Measurements from ENCODE around the gene PAFAH2. TPM values are rescaled to one million over a fixed set of nuclear protein-coding genes. Genes with fewer than 3 reads are reported as not detected.

Gene PAFAH2
- total RNA-seq, 1 experiment from 2014 or later: 12.4 TPM

DNA sequence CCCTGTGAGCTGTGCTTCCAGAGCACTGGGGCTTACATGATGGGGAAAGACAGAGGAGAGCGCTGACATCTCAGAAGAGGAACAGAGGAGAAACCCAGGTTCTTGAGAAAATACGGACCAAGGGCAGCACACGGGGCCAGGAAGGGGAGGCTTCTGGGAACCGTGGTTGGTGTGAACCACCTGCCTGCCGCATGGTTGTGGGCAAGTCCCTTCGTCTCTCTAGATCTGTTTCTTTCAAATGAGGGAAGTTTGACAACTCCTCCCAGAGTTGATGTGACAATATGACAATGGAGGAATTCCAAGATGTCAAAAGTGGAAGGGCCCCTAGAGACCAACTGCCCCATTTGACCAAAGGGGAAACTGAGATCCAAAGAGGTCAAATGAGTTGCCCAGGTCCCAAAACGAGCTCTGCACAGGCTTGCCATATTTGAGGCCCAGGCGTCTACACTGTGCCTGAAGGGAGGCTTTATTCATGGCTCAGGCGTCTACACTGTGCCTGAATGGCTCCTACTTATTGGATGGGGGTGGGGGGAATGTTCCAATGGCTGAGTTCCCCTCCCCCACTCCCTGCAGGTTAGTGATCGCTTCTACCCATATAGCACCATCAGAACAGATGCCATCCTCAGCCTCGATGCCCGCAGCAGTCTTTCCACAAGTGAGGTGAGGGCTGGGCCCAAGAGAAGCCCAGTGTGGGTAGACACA lies 34.9 kb upstream of the PAFAH2 start:
- no peak overlapping the region for H3K27ac ChIP-seq (ENCODE audit: insufficient read length, low read depth, low read length)
- H3K4me2 ChIP-seq (ENCODE audit: insufficient read depth, insufficient read length, low read length): no peak overlapping the region
- H3K23me2 ChIP-seq (ENCODE audit: insufficient read length, low read depth, low read length, poor library complexity, severe bottlenecking): peaks cover 12% of the 10 kb centered on the region
- H3K79me2 ChIP-seq (ENCODE audit: insufficient read depth, low read length): no peaks in the 10 kb centered on the region
- H4K5ac ChIP-seq (ENCODE audit: insufficient read length, low read depth, low read length): no peak overlapping the region
- H3K27me3 Mint-ChIP-seq (ENCODE audit: low read depth): peaks cover 54% of the 10 kb centered on the region
- H2BK120ac ChIP-seq (ENCODE audit: low read depth, low read length, poor library complexity, severe bottlenecking): no peak overlapping the region
- no peaks in the 10 kb centered on the region; the same call in 1 of the 2 replicates for H3K4me1 ChIP-seq (ENCODE audit: insufficient read depth, low read length)
- peaks cover 9 to 12% of the 10 kb centered on the region in 2 experiments for H3K4me1 Mint-ChIP-seq
- no peak overlapping the region for H3K27ac Mint-ChIP-seq
- no peak overlapping the region; a peak in 1 of 5 replicates for H3K4me3 Mint-ChIP-seq
- H4K20me1 ChIP-seq (ENCODE audit: control insufficient read depth, insufficient read depth, insufficient read length): no peaks in the 10 kb centered on the region
- no peak overlapping the region for H4K91ac ChIP-seq (ENCODE audit: insufficient read length, low read depth, low read length)
- no peak overlapping the region for H2AK5ac ChIP-seq (ENCODE audit: insufficient read length, low read length)
- H3K18ac ChIP-seq (ENCODE audit: insufficient read length, low read depth, low read length): no peak overlapping the region
- no peak overlapping the region for H3K4ac ChIP-seq (ENCODE audit: low read depth, low read length)
- no peak overlapping the region for H3T11ph ChIP-seq (ENCODE audit: low read length)
- H2BK15ac ChIP-seq (ENCODE audit: low read depth, low read length): no peak overlapping the region
- H2AFZ ChIP-seq (ENCODE audit: low read length): no peak overlapping the region
- no peaks in the 10 kb centered on the region for H3K9me3 ChIP-seq (ENCODE audit: control insufficient read depth, low read depth, low read length)
- no CpG with 5 or more reads among the region's 12 CpGs for WGBS (ENCODE audit: extremely low coverage, insufficient read length, low lambda C conversion rate)
- no peak for DNase-seq
- no peak overlapping the region for H2BK20ac ChIP-seq (ENCODE audit: low read depth, low read length, poor library complexity, severe bottlenecking)
- no peaks in the 10 kb centered on the region for H3K79me1 ChIP-seq (ENCODE audit: insufficient read depth, low read depth, low read length, poor library complexity, severe bottlenecking)
- no peak overlapping the region for H3K9ac ChIP-seq (ENCODE audit: extremely low read depth, insufficient read length, low read length)
- H4K8ac ChIP-seq (replicated peaks; ENCODE audit: insufficient read length, low read depth, low read length): no peak overlapping the region
- H2BK5ac ChIP-seq (ENCODE audit: insufficient read length, low read length): no peak overlapping the region
- no peak overlapping the region for H2BK12ac ChIP-seq (ENCODE audit: insufficient read length, low read depth, low read length)
- H3K14ac ChIP-seq (ENCODE audit: insufficient read depth, low read length): no peak overlapping the region
- peaks cover 4% of the 10 kb centered on the region; the same call in 1 of the 2 replicates for H3K27me3 ChIP-seq (ENCODE audit: insufficient read depth, low read length)
- H3K36me3 Mint-ChIP-seq (ENCODE audit: insufficient read depth in 1 of 3, low read depth in 3 of 3): no peaks in the 10 kb centered on the region
- no peak for TF ChIP-seq CTCF (conservative IDR thresholded peaks at IDR 0.05)
- no peaks in the 10 kb centered on the region for H3K9me3 Mint-ChIP-seq
- no peak overlapping the region for H3K23ac ChIP-seq (ENCODE audit: insufficient read length, low read depth, low read length)
- no peak overlapping the region for H3K56ac ChIP-seq (ENCODE audit: insufficient read length, low read depth, low read length)

All from H9 (cell line).